Calu3 (cell line): Measurements from ENCODE around the gene RPTOR. TPM values are rescaled to one million over a fixed set of nuclear protein-coding genes. Genes with fewer than 3 reads are reported as not detected.

Source experiments
- BruUV-seq: library from RNA; stranded (reverse); fragments of 400-500 nt; replicated peaks from 2 replicates; lab custom pipeline; 2021; lab: Mats Ljungman, UMichigan
- CTCF ChIA-PET: fragments of 300-600 bp; sonication (Branson Sonifier 250); formaldehyde crosslinking; loops from one replicate; lab custom pipeline; 2022; ENCODE audit warnings: antibody characterized with exemption; lab: Charles Lee
- DNase-seq: peaks from one replicate; pipeline ENCODE4 v3.0.0; 2022
- H3K27ac Mint-ChIP-seq: one replicate; pipeline ENCODE4 v1.8.0; 2022; ENCODE audit warnings: mixed read lengths; ENCODE audit not compliant: unreplicated experiment
- H3K27me3 Mint-ChIP-seq: one replicate; pipeline ENCODE4 v1.8.0; 2022; ENCODE audit warnings: mixed read lengths; ENCODE audit not compliant: unreplicated experiment
- H3K36me3 Mint-ChIP-seq: one replicate; pipeline ENCODE4 v1.8.0; 2022; ENCODE audit warnings: mild to moderate bottlenecking, moderate library complexity, mixed read lengths; ENCODE audit not compliant: insufficient read depth, unreplicated experiment
- H3K4me1 Mint-ChIP-seq: one replicate; pipeline ENCODE4 v1.8.0; 2022; ENCODE audit warnings: mild to moderate bottlenecking, low read depth, mixed read lengths; ENCODE audit not compliant: unreplicated experiment
- H3K4me3 Mint-ChIP-seq: one replicate; pipeline ENCODE4 v1.8.0; 2022; ENCODE audit warnings: mild to moderate bottlenecking, low read depth, moderate library complexity, mixed read lengths; ENCODE audit not compliant: unreplicated experiment
- H3K9me3 Mint-ChIP-seq: one replicate; pipeline ENCODE4 v1.8.0; 2022; ENCODE audit warnings: low read depth, mixed read lengths; ENCODE audit not compliant: unreplicated experiment
- intact Hi-C: fragments of 100-400 bp; cut with micrococcal nuclease; formaldehyde crosslinking; loops from one replicate; pipeline ENCODE4 v1.10.0; 2022; ENCODE audit not compliant: unreplicated experiment
- total RNA-seq: library from RNA; stranded (reverse); gene quantifications from 2 replicates; pipeline ENCODE4 v1.2.3, GENCODE V29; 2022
- TF ChIP-seq, protein P1 (sequence below): fragments of 200-600 bp; IDR thresholded peaks from one replicate; pipeline ENCODE4 v1.8.0; 2022; ENCODE audit warnings: antibody characterized with exemption; ENCODE audit not compliant: unreplicated experiment

The RPTOR gene
- total RNA-seq, 1 experiment from 2014 or later = 41.8 TPM

DNA sequence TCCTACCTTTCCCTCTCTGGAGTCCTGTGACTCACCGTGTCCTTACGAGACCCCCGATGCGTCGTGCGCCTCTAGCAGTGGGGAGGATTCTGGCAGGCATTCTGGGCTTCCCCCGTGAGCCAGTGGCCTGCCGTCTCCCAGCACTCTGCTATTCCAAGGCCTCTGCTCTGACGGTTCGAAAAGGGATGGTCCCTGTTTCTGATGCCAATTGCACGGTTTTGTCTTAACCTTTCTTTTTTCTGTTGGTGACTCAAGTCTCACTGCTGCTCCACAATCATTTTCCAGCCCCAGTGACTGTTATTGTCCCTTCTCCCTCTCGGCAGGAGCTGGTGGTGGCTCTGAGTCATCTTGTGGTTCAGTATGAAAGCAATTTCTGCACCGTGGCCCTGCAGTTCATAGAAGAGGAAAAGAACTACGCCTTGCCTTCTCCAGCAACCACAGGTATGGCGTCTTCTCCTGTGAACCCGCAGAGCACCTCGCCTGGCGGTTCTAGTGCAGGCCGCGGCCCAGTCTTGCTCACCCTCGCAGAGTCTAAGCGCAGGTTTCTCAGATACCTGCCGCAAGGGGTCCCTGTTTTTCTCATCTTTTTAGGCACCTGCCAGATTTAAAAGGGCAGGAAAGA lies 346.9 kb downstream of the RPTOR start:
- Mint-ChIP-seq H3K4me1 (no peaks in the 10 kb centered on the region), H3K27me3 (no peaks in the 10 kb centered on the region), H3K27ac (no peak overlapping the region), H3K9me3 (no peaks in the 10 kb centered on the region), H3K36me3 (peaks cover 12% of the 10 kb centered on the region), H3K4me3 (no peak overlapping the region)
- no TSS peak for BruUV-seq
- intact Hi-C loops = no loop called here
- no peak for DNase-seq
- TF ChIP-seq, protein P1, sequence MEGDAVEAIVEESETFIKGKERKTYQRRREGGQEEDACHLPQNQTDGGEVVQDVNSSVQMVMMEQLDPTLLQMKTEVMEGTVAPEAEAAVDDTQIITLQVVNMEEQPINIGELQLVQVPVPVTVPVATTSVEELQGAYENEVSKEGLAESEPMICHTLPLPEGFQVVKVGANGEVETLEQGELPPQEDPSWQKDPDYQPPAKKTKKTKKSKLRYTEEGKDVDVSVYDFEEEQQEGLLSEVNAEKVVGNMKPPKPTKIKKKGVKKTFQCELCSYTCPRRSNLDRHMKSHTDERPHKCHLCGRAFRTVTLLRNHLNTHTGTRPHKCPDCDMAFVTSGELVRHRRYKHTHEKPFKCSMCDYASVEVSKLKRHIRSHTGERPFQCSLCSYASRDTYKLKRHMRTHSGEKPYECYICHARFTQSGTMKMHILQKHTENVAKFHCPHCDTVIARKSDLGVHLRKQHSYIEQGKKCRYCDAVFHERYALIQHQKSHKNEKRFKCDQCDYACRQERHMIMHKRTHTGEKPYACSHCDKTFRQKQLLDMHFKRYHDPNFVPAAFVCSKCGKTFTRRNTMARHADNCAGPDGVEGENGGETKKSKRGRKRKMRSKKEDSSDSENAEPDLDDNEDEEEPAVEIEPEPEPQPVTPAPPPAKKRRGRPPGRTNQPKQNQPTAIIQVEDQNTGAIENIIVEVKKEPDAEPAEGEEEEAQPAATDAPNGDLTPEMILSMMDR = no peak
- CTCF ChIA-PET = no interaction called here

DNA sequence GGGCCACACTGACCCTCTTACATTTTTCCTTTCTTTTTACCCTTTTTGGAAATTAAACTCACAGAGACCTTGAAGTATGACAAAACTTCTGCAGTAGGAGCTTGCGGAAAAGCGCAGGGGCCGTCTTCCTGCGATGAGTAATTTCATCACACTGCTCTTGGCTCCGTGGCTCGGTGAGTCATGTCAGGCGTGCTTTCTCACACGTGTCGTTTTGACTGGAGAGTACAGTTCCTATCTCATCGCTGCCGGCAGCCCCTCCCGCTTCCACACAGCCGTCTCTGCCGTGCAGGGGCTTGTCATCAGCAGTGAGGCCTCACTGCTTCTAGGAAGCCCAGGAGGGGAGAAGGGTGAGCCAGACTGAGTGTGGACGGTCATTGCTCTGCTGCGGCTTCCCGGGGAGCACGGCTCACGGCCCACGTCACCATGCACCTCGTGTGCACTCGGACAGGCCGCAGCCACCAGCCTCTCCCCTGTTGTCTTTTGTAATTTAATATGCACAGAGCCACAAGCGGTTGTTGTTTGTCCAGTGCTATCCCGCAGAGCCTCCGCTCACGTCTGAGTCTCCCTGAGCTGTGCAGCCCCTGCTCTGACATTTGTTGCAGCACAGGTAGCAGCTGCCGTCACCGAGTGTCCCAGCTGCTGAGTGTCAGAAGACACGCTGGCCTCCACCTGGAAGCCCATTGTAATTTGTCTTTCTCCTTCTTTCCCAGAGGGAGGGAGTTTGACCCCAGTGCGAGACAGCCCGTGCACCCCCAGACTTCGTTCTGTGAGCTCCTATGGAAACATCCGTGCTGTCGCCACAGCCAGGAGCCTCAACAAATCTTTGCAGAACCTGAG lies 347.6 kb downstream of the RPTOR start:
- BruUV-seq = no TSS peak
- Mint-ChIP-seq H3K4me3 (no peak overlapping the region), H3K27me3 (no peaks in the 10 kb centered on the region), H3K27ac (no peak overlapping the region), H3K4me1 (no peaks in the 10 kb centered on the region), H3K9me3 (no peaks in the 10 kb centered on the region), H3K36me3 (peaks cover 12% of the 10 kb centered on the region)
- intact Hi-C loops = no loop called here
- DNase-seq = no peak
- TF ChIP-seq, protein P1 = no peak
- CTCF ChIA-PET = no interaction called here

DNA sequence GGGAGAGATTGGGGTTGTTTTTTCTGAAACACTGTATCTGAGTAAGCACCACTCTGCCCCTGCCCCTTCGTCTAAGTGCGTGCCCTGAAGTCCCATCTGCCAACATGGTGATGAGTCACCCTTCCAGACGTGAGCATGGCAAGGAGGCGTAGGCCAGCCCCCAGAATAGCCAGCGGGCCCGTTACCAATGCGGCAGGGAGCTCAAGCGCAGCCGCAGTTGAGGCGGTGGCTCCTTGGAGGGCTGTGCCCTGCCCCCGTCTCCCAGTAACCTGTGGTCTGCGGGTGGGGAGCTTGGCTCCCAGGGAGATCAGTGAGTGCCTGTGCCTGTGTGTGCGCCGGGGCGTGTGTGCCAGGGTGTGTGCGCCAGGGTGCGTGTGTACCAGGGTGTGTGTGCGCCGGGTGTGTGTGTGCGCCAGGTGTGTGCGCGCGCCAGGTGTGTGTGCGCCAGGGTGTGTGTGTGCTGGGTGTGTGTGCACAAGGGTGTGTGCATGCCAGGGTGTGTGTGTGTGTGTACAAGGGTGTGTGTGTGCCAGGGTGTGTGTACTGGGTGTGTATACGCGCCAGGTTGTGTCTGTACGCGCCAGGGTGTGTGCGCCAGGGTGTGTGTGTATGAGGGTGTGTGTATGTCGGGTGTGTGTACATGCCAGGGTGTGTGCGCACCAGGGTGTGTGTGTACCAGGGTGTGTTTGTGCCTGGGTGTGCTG lies 348.4 kb downstream of the RPTOR start:
- CTCF ChIA-PET = no interaction called here
- intact Hi-C loops = no loop called here
- Mint-ChIP-seq H3K27me3 (no peaks in the 10 kb centered on the region), H3K36me3 (peaks cover 12% of the 10 kb centered on the region), H3K9me3 (no peaks in the 10 kb centered on the region), H3K27ac (no peak overlapping the region), H3K4me3 (no peak overlapping the region), H3K4me1 (no peaks in the 10 kb centered on the region)
- no TSS peak for BruUV-seq
- no peak for DNase-seq
- TF ChIP-seq, protein P1 = no peak

DNA sequence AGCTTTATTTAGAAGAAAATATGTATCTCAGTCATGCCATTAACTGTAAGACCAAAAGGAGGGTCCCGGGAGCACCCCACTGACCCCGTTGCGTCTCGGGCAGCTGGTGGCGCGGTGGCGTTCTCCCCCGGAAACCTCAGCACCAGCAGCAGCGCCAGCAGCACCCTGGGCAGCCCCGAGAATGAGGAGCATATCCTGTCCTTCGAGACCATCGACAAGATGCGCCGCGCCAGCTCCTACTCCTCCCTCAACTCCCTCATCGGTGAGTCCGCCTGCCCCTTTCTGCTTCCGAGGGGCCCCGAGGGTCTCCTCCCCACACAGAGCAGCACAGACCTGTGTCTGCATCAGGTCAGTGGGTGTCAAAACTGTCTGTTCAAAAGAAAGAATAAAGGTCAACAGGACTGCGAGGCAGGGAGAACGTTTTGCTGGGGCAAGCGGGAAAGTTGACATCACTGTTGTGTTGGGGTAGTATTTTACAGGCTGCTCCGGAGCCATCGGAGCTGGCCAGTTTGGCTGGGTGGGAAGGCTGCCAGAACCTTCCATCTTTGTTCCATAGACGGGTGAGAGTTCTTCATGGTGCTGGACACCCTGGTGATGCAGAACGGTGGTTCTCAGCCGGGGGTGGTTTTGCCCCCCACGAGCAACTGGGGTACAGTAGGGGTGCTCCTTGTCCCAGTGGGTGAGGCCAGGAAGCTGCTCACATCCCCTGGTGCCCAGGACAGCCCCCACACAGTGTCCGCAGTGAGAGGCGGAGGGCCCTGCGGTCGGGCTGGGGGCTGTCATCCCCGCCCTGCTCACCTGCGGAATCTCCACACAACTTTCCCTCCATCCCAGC lies 349.2 kb downstream of the RPTOR start:
- no peak for DNase-seq
- Mint-ChIP-seq H3K4me1 (no peaks in the 10 kb centered on the region), H3K9me3 (no peaks in the 10 kb centered on the region), H3K27ac (no peak overlapping the region), H3K36me3 (peaks cover 5% of the 10 kb centered on the region), H3K27me3 (no peaks in the 10 kb centered on the region), H3K4me3 (no peak overlapping the region)
- intact Hi-C loops = no loop called here
- CTCF ChIA-PET = no interaction called here
- TF ChIP-seq, protein P1 = no peak
- BruUV-seq = no TSS peak
